GM20431 (cell line): ENCODE measurements around the gene ZNF14.
"Not testable (repeated sequence)": the region's sequence is repeated elsewhere in the genome, so short reads cannot be mapped to it uniquely, and the experiment has no call there.

Experiments
- in situ Hi-C: fragments of 300-500 bp; cut with MseI, MboI; formaldehyde crosslinking; loops from one replicate; pipeline ENCODE4 v1.15.0; 2020; ENCODE audit warnings: low sequenced_read_pairs; ENCODE audit not compliant: unreplicated experiment

The ZNF14 gene

GRCh38 chr19:19697589-19697988 is 35.3 kb downstream of the ZNF14 start:
- in situ Hi-C loops: no loop called here

DNA sequence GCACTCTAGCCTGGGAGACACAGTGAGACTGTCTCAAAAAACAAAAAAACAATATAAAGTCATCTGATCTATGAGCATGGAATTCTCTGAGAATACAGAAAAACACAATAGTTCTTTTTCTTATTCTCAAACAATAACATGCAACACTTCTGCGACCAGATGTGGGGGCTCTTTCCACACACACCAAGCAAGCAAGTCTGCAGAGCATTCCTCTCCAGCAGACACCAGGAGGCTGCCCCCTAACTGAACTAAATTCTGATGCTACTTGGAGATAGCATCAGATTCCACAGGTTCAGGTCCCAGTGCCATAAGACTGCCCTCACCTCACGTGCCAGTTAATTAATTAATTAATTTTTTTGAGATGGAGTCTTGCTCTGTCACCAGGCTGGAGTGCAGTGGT is 36.5 kb downstream of the ZNF14 start:
- in situ Hi-C loops: no loop called here

GRCh38 chr19:19691683-19692082 is 41.2 kb downstream of the ZNF14 start:
- in situ Hi-C loops: no loop called here

GRCh38 chr19:19689023-19689422 is 43.9 kb downstream of the ZNF14 start:
- in situ Hi-C loops: not testable (repeated sequence)

- in situ Hi-C loops: no loop called here
These were observed 45.8 kb downstream of the ZNF14 start for GRCh38 chr19:19687090-19687489.

DNA sequence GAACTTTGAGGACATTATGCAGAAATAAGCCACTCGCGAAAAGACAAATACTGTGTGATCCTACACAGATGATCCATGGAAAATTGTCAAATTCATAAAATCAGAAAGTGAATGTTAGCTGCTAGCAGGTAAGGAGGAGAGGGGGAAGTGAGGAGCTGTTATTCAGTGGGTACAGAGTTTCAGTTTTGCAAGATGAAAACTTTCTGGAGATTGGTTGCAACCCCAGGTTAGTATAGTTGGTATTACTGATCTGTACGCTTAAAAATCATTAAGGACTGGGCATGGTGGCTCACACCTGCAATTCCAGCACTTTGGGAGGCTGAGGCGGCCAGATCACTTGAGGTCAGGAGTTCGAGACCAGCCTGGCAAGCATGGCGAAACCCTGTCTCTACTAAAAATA is 46.3 kb downstream of the ZNF14 start:
- in situ Hi-C loops: no loop called here

- in situ Hi-C loops: not testable (repeated sequence)
These were observed 46.8 kb downstream of the ZNF14 start for GRCh38 chr19:19686119-19686518.

DNA sequence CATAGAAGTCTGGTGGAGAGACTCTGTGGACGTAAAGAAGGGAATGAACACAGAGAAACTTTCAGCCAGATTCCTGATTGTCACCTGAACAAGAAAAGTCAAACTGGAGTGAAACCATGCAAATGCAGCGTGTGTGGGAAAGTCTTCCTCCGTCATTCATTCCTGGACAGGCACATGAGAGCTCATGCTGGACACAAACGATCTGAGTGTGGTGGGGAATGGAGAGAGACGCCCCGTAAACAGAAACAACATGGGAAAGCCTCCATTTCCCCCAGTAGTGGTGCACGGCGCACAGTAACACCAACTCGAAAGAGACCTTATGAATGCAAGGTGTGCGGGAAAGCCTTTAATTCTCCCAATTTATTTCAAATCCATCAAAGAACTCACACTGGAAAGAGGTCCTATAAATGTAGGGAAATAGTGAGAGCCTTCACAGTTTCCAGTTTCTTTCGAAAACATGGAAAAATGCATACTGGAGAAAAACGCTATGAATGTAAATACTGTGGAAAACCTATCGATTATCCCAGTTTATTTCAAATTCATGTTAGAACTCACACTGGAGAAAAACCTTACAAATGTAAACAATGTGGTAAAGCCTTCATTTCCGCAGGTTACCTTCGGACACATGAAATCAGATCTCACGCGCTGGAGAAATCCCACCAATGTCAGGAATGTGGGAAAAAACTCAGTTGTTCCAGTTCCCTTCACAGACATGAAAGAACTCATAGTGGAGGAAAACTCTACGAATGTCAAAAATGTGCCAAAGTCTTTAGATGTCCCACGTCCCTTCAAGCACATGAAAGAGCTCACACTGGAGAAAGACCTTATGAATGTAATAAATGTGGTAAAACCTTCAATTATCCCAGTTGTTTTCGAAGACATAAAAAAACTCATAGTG is 53.5 kb downstream of the ZNF14 start:
- in situ Hi-C loops: no loop called here

DNA sequence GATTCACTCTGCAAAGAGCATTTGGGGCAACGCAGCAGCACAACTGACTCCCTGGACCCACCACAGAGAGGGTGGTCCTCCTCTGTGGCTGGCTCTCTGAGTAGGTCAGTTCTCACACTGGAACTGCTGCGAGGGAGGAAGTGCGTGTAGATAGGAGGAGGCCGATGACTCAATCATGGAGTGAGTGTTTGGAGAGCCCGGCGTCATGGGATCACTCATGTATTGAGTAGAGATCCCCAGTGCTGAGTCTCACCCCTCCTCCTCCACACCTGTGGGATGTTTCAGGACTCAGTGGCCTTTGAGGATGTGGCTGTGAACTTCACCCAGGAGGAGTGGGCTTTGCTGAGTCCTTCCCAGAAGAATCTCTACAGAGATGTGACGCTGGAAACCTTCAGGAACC is 55.3 kb downstream of the ZNF14 start:
- in situ Hi-C loops: no loop called here

DNA sequence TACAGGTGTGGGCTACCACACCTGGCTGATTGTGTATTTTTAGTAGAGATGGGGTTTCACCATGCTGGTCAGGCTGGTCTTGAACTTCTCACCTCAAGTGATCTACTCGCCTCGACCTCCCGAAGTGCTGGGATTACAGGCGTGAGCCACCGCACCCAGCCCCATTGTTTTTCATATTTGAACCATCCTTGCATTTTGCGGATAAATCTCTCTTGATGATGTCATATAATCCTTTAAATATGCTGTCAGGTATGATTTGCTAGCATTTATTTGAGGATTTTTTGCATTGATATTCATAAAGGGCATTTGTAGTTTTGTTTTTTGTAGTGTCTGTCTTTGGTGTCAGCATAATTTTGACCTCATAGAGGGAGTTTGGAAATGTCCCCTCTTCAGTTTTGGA is 58.6 kb downstream of the ZNF14 start:
- in situ Hi-C loops: no loop called here

- in situ Hi-C loops: no loop called here
These were observed 60.1 kb downstream of the ZNF14 start for GRCh38 chr19:19672816-19673215.

DNA sequence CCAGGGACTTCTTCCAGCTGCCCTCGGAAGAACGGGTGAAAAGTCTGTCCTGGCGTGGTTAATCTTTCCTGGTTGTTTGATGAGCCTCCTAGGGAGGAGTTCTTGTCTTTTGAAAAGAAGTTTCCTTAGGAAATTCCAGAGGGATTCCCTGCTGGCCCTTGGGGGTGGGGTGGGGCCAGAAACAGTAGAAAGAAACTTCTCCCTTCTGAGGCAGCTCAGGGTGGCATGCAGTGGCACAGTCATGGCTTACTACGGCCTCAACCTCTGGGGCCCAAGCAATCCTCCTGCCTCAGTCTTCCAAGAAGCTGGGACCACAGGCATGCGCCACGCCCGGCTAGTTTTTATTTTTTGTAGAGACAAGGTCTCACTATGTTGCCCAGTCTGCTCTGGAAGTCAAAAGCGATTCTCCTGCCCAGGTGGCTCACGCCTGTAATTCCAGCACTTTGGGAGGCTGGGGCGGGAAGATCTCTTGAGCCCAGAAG is 62.8 kb downstream of the ZNF14 start:
- in situ Hi-C loops: no loop called here

DNA sequence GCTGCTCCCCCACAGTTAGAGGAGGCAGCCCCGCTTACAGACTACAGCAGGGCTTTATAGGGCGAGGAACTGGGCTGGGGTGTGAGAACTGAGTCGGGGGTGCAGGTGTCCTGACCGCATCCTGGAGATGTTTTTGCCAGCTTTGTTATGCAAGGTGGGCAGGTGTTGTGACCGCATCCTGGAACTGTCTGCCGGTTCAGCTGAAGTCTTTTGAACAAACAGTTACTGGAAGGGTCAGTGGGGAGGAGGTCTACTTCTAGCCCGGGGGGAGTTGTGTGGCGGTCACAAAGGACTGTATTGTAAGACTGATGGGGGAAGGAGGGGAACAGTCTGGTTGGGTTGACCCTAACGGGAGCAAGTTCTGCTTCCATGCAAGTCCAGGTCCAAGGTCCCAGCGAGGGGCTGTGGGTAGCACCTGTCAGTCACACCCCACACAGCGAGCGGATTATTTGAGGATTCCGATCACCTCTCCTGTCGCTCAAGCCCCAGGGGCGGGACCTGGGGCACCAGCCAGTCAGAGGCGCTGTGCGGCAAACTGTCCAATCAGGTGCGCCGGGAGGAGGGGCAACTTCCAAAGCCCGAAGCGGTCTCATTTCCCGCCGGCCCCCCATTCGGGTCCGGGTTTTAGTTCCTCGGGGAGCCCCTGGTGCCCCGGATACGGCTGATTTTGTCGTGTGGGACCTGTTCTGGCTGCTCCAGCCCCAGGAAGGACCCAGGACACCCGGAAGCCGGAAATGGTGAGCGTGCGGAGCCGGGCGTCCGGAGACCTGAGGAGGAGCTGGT is 64.5 kb downstream of the ZNF14 start, which contains the start of gene ZNF101:
ZNF101 (plus strand) TSS at position 610 of the 783 bp plus-strand sequence; CDS start at position 735, 125 bp downstream.
- in situ Hi-C loops: no loop called here

GRCh38 chr19:19665420-19665948 is 67.4 kb downstream of the ZNF14 start:
- in situ Hi-C loops: not testable (repeated sequence)

- in situ Hi-C loops: no loop called here
These were observed 69.4 kb downstream of the ZNF14 start, which contains the start of gene ATP13A1 for GRCh38 chr19:19663256-19664120. Gene ATP13A1, minus strand, starts transcription at chr19:19663676. Its CDS starts 10 bp downstream, at chr19:19663666.

DNA sequence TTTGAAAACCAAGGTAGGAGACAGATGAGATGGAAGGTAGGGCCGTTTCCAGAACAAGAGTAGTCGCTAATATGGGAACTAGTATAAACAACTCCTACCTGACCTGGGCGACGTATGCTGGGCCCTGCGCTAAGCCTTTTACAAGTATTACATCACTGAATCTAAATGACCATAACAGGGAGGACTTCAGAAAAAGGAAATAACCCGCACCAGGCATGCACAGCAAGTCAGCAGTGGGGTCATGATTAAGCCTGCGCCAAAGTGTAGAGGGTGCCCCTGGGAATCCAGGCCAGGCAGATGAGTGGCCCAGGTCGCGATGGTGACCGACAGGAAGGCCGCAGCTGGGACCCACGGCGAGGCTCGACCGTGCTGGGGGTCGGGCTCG is 70.0 kb downstream of the ZNF14 start:
- in situ Hi-C loops: no loop called here

GRCh38 chr19:19662344-19662743 is 70.6 kb downstream of the ZNF14 start:
- in situ Hi-C loops: no loop called here

- in situ Hi-C loops: no loop called here
These were observed 71.1 kb downstream of the ZNF14 start for GRCh38 chr19:19661675-19662251.

- in situ Hi-C loops: no loop called here
These were observed 71.7 kb downstream of the ZNF14 start for GRCh38 chr19:19661141-19661674.
